GM12874 (cell line): ENCODE results near the gene SFMBT2.

Experiments used
- CTCF ChIP-seq: IDR thresholded peaks from 2 replicates; pipeline ENCODE4 v1.5.1; 2011; ENCODE audit warnings: low read depth, mild to moderate bottlenecking, control low read depth, low read length, moderate library complexity; ENCODE audit not compliant: insufficient read depth

SFMBT2 gene

DNA sequence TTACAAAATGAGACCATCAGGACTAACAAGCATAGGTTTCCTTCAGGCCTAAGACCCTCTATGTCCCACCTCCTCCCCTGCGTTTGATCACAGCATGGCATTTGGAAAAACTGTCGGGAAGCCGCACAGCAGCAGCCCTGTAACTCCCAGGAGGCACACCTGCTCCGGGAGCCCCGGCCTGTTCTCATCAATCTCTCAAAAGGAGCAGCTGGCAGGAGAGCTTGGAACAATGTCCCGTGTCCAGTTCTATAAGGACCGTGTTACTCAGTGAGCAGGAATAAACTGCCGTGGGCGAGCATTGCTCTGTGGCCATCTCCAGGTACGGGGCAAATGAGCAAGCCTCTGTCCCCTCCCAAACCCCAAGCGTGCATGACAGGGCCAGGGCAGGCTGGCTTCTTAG, 236.9 kb downstream of the SFMBT2 start:
- no peak for TF ChIP-seq CTCF

GRCh38 chr10:7171825-7172224, 239.0 kb downstream of the SFMBT2 start:
- no peak for TF ChIP-seq CTCF

GRCh38 chr10:7170626-7171322, 240.1 kb downstream of the SFMBT2 start:
- no peak for TF ChIP-seq CTCF

GRCh38 chr10:7168414-7168813, 242.4 kb downstream of the SFMBT2 start:
- TF ChIP-seq CTCF, result no peak

DNA sequence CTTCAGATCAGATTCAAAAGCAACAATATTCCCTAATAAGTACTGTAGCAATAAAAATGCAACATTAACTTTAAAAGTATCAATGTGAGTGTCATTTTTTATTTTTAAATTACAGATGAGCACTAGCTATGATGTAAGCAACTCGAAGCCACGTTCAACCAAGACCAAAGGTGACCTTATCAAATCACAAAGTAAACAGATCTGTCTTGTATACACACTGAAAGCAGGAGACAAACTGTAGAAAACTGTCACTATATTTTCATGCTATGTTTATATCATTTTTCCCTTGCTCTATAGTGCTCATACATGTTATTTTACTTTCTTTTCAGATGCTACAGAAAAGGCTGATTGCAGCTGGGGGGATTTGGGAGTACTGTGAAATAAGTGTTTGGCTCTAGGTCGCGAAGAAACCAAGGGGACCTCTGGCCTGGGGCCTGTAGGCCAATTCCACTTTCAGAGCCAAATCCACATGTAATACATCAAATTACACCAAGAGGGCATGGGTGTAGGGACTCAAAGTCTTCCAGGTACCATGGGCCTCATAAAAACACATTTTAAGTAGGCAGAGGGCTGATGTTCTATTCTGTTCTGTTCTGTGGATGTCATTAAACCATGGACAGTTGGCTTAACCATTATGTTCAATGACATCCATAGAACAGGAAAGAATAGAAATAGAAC, 245.2 kb downstream of the SFMBT2 start:
- no peak for TF ChIP-seq CTCF

GRCh38 chr10:7164955-7165354, 245.9 kb downstream of the SFMBT2 start:
- no peak for TF ChIP-seq CTCF

- no peak for TF ChIP-seq CTCF
These were observed 248.5 kb downstream of the SFMBT2 start for GRCh38 chr10:7162331-7162730.
